Measurements from ENCODE around the gene CUL4B.

DNA sequence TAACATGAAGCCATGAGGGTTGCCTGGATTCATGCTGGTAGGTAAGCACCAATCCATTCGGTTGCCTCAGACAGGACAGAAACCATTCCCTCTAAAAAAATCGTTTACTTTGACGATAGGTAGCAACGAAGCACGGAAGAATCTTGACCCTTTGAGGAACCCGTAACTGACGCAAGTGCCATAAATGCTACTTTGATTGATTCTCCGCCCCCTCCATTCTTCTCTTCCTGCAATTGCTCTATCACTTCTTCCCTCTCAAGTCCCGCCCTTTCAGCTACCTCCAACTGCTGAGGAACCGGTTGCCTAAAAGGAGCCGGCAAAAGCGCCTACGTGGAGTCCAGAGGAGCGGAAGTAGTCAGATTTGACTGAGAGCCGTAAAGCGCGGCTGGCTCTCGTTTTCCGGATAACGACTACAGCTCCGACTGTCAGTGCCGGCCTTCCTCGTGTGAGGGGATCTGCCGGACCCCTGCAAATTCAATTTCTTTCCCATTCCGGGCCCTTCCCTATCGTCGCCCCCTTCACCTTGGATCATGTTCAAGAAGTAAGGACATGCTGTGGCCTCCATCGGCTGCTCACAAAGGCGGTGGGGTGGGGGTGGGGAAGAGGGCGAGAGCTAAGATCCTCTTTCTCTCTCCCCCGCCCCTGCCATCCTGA lies 43.1 kb upstream of the CUL4B start, which contains the start of gene MCTS1:
- peak; percentile 96 to 97 for TF ChIP-seq EGR1 (IDR thresholded peaks at IDR 0.05; ENCODE audit: low read depth in 2 of 2)
- peak; percentile 22 to 40 for TF ChIP-seq RAD21 (IDR thresholded peaks at IDR 0.05)
- no peak for TF ChIP-seq FOXA1 (IDR thresholded peaks at IDR 0.05)
- TF ChIP-seq, protein P1, sequence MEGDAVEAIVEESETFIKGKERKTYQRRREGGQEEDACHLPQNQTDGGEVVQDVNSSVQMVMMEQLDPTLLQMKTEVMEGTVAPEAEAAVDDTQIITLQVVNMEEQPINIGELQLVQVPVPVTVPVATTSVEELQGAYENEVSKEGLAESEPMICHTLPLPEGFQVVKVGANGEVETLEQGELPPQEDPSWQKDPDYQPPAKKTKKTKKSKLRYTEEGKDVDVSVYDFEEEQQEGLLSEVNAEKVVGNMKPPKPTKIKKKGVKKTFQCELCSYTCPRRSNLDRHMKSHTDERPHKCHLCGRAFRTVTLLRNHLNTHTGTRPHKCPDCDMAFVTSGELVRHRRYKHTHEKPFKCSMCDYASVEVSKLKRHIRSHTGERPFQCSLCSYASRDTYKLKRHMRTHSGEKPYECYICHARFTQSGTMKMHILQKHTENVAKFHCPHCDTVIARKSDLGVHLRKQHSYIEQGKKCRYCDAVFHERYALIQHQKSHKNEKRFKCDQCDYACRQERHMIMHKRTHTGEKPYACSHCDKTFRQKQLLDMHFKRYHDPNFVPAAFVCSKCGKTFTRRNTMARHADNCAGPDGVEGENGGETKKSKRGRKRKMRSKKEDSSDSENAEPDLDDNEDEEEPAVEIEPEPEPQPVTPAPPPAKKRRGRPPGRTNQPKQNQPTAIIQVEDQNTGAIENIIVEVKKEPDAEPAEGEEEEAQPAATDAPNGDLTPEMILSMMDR (IDR thresholded peaks at IDR 0.05; ENCODE audit: low read depth, low read length, missing input control): no peak

Measured in liver (tissue), 3 donors.